Neuron (in vitro differentiated cells): ENCODE results near the gene TEKTIP1.

Source experiments
- H2AFZ ChIP-seq: one replicate; pipeline ENCODE4 v1.6.1; 2013; ENCODE audit warnings: low read depth, mild to moderate bottlenecking, inconsistent platforms, low read length, moderate library complexity
- H3K27me3 ChIP-seq: one replicate; pipeline ENCODE4 v1.6.1; 2013; ENCODE audit warnings: low read length; ENCODE audit not compliant: insufficient read depth
- H3K36me3 ChIP-seq: one replicate; pipeline ENCODE4 v1.6.1; 2013; ENCODE audit warnings: low read length; ENCODE audit not compliant: insufficient read depth
- H3K4me1 ChIP-seq: one replicate; pipeline ENCODE4 v1.6.1; 2013; ENCODE audit warnings: low read length; ENCODE audit not compliant: insufficient read depth
- H3K4me3 ChIP-seq: 2 replicates; pipeline ENCODE4 v1.5.1; 2013; ENCODE audit warnings: mild to moderate bottlenecking, low read length, moderate library complexity
- H3K9me3 ChIP-seq: one replicate; pipeline ENCODE4 v1.6.1; 2013; ENCODE audit warnings: low read length

TEKTIP1 gene

GRCh38 chr19:3589949-3590348 lies 51.0 kb downstream of the TEKTIP1 start:
- H3K4me1 ChIP-seq = no peaks in the 10 kb centered on the region
- H2AFZ ChIP-seq = no peak overlapping the region
- no peak overlapping the region for H3K4me3 ChIP-seq
- H3K27me3 ChIP-seq = peaks cover 16% of the 10 kb centered on the region
- peaks cover 7% of the 10 kb centered on the region for H3K9me3 ChIP-seq
- no peaks in the 10 kb centered on the region for H3K36me3 ChIP-seq

DNA sequence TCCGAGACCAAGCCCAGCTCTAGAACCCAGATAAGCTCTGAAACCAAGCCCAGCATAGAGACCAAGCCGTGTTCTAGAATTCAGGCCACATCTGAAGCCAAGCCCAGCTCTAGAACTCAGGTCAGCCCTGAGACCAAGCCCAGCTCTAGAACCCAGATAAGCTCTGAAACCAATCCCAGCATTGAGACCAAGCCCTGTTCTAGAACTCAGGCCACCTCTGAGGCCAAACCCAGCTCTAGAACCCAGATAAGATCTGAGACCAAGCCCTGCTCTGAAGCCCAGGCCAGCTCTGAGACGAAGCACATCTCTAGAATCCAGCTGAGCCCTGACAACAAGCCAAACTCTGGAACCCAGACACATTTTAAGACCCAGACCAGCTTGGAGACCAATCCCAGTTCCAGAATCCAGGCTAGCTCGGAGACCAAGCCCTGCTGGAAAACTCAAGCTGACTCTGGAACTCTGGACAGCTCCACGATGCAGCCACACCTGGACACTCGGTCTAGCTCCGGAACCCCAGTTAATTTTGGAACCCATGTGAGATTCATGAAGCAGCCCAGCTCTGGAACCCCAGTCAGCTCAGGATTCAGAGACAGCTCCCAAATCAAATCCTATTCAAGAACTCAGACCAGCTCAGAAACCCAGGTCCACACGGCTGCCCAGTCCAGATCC lies 52.2 kb downstream of the TEKTIP1 start:
- peaks cover 7% of the 10 kb centered on the region for H3K9me3 ChIP-seq
- H3K4me3 ChIP-seq = no peak overlapping the region
- H3K27me3 ChIP-seq = peaks cover 6% of the 10 kb centered on the region
- H3K36me3 ChIP-seq = no peaks in the 10 kb centered on the region
- no peaks in the 10 kb centered on the region for H3K4me1 ChIP-seq
- H2AFZ ChIP-seq = no peak overlapping the region

- Histone ChIP-seq H3K4me3 (no peak overlapping the region), H2AFZ (no peak overlapping the region), H3K9me3 (peaks cover 7% of the 10 kb centered on the region), H3K27me3 (peaks cover 5% of the 10 kb centered on the region), H3K36me3 (no peaks in the 10 kb centered on the region), H3K4me1 (no peaks in the 10 kb centered on the region)
Observed at GRCh38 chr19:3591876-3592613, 53.1 kb downstream of the TEKTIP1 start.

DNA sequence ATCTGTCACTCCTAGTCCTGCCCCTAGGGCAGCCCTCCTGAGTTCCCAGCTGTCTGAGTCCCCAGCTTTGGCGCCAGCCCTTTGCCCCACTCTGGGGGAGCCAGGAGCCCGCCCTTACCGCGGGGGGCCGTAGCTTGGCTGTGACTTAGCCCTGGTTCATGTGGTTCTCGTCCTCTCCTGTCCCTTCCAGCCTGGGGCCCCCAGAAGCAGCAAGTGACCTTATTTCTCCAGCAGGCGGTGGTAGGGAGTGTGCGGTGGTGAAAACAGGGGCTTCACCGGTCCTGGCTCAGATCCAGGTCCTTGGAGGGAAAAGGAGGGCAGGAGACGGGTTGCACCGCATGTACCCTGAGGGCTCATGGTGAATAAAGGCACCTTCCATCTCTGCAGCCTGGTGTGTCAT lies 54.2 kb downstream of the TEKTIP1 start:
- H3K27me3 ChIP-seq = peaks cover 5% of the 10 kb centered on the region
- H3K4me3 ChIP-seq = no peak overlapping the region
- H3K9me3 ChIP-seq = peaks cover 7% of the 10 kb centered on the region
- H3K4me1 ChIP-seq = no peaks in the 10 kb centered on the region
- H2AFZ ChIP-seq = no peak overlapping the region
- H3K36me3 ChIP-seq = no peaks in the 10 kb centered on the region
